Stomach (tissue), 4 donors: Measurements from ENCODE around the gene PPM1L.

Experiments used
- CTCF ChIP-seq, 7 experiments: fragments of 450-650 bp in 4 of 7; fragments of 200-600 bp in 3 of 7; sonication (generic) in 3 of 7; IDR thresholded peaks; one replicate each; pipeline ENCODE4 v1.5.1; 2016 to 2019; ENCODE audit warnings: antibody characterized with exemption in 7 of 7, control low read depth in 2 of 7, mild to moderate bottlenecking in 1 of 7
- EP300 ChIP-seq: sonication (generic); formaldehyde crosslinking; IDR thresholded peaks from one replicate; pipeline ENCODE4 v1.6.1; 2017; ENCODE audit warnings: antibody characterized with exemption
- POLR2A ChIP-seq, 4 donors: fragments of 450-650 bp; IDR thresholded peaks; one replicate each; pipeline ENCODE4 v1.6.1; 2016; ENCODE audit warnings: antibody characterized with exemption in 4 of 4, control low read depth in 2 of 4, mild to moderate bottlenecking in 1 of 4, moderate library complexity in 1 of 4
- POLR2AphosphoS5 ChIP-seq, 3 donors: sonication (generic); formaldehyde crosslinking; IDR thresholded peaks; one replicate each; pipeline ENCODE4 v1.6.1; 2016; ENCODE audit warnings: antibody characterized with exemption in 3 of 3

DNA sequence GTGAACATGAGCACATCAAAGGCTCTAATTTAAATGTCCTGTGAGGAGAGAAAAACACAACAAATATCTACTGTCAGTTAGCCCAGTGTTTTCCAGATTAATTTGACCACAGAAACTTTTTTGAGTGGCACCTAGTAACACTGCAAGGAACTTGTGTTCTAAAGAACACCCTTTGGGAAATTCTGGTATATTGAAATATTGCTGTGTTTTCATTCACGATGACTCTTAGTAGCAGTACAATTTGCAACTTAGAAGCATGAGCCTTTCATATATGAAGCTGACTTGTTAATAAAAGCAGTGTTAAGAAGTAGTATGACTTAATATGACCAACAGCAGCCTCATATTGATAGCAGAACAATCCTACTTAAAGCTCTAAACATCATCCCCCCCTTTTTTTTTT lies 317.1 kb downstream of the PPM1L start:
- TF ChIP-seq CTCF (IDR thresholded peaks at IDR 0.05), result no peak
- TF ChIP-seq POLR2A (IDR thresholded peaks at IDR 0.05), result no peak
- no peak for TF ChIP-seq POLR2AphosphoS5 (IDR thresholded peaks at IDR 0.05)
- no peak for TF ChIP-seq EP300
